OCI-LY1 (cell line): Measurements from ENCODE around the gene HAUS2.

Source experiments
- H2AFZ ChIP-seq: fragments of 200-600 bp; sonication (generic), shearing (Covaris generic); 2 replicates; pipeline ENCODE4 v1.6.0; 2014; ENCODE audit warnings: antibody characterized with exemption, mild to moderate bottlenecking, low read length
- H3F3A ChIP-seq: fragments of 200-600 bp; sonication (generic), shearing (Covaris generic); 2 replicates; pipeline ENCODE4 v1.6.0; 2014; ENCODE audit warnings: mild to moderate bottlenecking, antibody characterized with exemption, low read length, moderate library complexity; ENCODE audit not compliant: insufficient read depth
- H3K27ac ChIP-seq: fragments of 200-600 bp; sonication (generic); 2 replicates; pipeline ENCODE4 v1.5.1; 2014; ENCODE audit warnings: low read length, mixed run types, mild to moderate bottlenecking, low read depth; ENCODE audit not compliant: poor library complexity, severe bottlenecking
- H3K27me3 ChIP-seq: fragments of 200-600 bp; sonication (generic); 2 replicates; pipeline ENCODE4 v1.6.0; 2014; ENCODE audit warnings: antibody characterized with exemption, mild to moderate bottlenecking, low read length, moderate library complexity; ENCODE audit not compliant: insufficient read depth
- H3K36me3 ChIP-seq: fragments of 200-600 bp; sonication (generic); 2 replicates; pipeline ENCODE4 v1.6.1; 2014; ENCODE audit warnings: mild to moderate bottlenecking, antibody characterized with exemption, low read length, moderate library complexity, mixed read lengths; ENCODE audit not compliant: insufficient read depth
- H3K4me1 ChIP-seq: fragments of 200-600 bp; sonication (generic); 2 replicates; pipeline ENCODE4 v1.5.1; 2014; ENCODE audit warnings: mild to moderate bottlenecking, low read length, moderate library complexity; ENCODE audit not compliant: insufficient read depth, severe bottlenecking
- H3K4me2 ChIP-seq: fragments of 200-600 bp; sonication (generic), shearing (Covaris generic); 2 replicates; pipeline ENCODE4 v1.6.1; 2014; ENCODE audit warnings: low read length
- H3K4me3 ChIP-seq: fragments of 200-600 bp; sonication (generic); 2 replicates; pipeline ENCODE4 v1.5.1; 2014; ENCODE audit warnings: low read length, low read depth, mild to moderate bottlenecking, mixed read lengths; ENCODE audit not compliant: poor library complexity, severe bottlenecking
- H3K79me2 ChIP-seq: fragments of 200-600 bp; shearing (Covaris generic); 2 replicates; pipeline ENCODE4 v1.6.1; 2016; ENCODE audit warnings: mixed run types, low read length, mixed read lengths; ENCODE audit not compliant: insufficient read depth
- H3K9ac ChIP-seq: fragments of 200-600 bp; sonication (generic), shearing (Covaris generic); 2 replicates; pipeline ENCODE4 v1.6.1; 2014; ENCODE audit warnings: mild to moderate bottlenecking, low read length, mixed read lengths
- H3K9me2 ChIP-seq: fragments of 200-600 bp; sonication (generic), shearing (Covaris generic); 2 replicates; pipeline ENCODE4 v1.6.1; 2014; ENCODE audit warnings: low read depth, mild to moderate bottlenecking, low read length, mixed read lengths
- H3K9me3 ChIP-seq: fragments of 200-600 bp; shearing (Covaris generic); 2 replicates; pipeline ENCODE4 v1.6.1; 2014; ENCODE audit warnings: low read length, mixed read lengths
- H4K20me1 ChIP-seq: fragments of 200-600 bp; sonication (generic), shearing (Covaris generic); 2 replicates; pipeline ENCODE4 v1.6.0; 2016; ENCODE audit warnings: mild to moderate bottlenecking, low read length; ENCODE audit not compliant: insufficient read depth
- EZH2 ChIP-seq: fragments of 200-600 bp; sonication (generic), shearing (Covaris generic); IDR thresholded peaks from 2 replicates; pipeline ENCODE4 v1.8.0; 2017; ENCODE audit warnings: borderline replicate concordance, mixed run types, mild to moderate bottlenecking, antibody characterized with exemption, low read length, moderate library complexity, mixed read lengths
- TF ChIP-seq, protein P1 (sequence below): fragments of 200-600 bp; sonication (generic), shearing (Covaris generic); IDR thresholded peaks from 2 replicates; pipeline ENCODE4 v1.5.1; 2017; ENCODE audit warnings: mild to moderate bottlenecking, antibody characterized with exemption, low read length, moderate library complexity, mixed read lengths

HAUS2 gene

DNA sequence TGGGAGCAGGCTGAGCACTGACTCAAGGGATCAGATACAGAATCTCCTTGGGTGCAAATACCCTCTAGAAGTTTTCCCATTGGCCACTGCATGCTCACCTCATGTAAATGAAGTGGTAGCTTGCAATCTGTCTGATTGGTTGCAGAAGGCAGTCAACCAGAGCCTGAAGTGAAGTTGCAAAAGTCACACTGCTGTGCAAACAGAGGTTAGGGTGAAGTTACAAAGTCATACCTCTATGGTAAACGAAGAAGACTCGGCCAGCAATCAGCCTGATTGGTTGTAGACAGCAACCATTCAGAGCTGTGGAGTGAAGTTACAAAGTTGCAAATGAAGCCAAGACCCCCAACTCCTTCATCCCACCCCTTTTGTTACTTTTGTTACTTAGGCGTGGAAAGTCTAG lies 53.9 kb downstream of the HAUS2 start:
- no peaks in the 10 kb centered on the region for H3K27me3 ChIP-seq
- no peaks in the 10 kb centered on the region for H3K79me2 ChIP-seq
- no peak overlapping the region for H3K4me2 ChIP-seq
- no peak overlapping the region for H2AFZ ChIP-seq
- H3K4me3 ChIP-seq = no peak overlapping the region
- peaks cover 26% of the 10 kb centered on the region for H3K36me3 ChIP-seq
- no peak for TF ChIP-seq EZH2
- TF ChIP-seq, protein P1, sequence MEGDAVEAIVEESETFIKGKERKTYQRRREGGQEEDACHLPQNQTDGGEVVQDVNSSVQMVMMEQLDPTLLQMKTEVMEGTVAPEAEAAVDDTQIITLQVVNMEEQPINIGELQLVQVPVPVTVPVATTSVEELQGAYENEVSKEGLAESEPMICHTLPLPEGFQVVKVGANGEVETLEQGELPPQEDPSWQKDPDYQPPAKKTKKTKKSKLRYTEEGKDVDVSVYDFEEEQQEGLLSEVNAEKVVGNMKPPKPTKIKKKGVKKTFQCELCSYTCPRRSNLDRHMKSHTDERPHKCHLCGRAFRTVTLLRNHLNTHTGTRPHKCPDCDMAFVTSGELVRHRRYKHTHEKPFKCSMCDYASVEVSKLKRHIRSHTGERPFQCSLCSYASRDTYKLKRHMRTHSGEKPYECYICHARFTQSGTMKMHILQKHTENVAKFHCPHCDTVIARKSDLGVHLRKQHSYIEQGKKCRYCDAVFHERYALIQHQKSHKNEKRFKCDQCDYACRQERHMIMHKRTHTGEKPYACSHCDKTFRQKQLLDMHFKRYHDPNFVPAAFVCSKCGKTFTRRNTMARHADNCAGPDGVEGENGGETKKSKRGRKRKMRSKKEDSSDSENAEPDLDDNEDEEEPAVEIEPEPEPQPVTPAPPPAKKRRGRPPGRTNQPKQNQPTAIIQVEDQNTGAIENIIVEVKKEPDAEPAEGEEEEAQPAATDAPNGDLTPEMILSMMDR = no peak
- no peak overlapping the region for H3K9ac ChIP-seq
- peak overlapping the region; percentile 98 for H3K27ac ChIP-seq
- 0 out of 2 replicates have a peak, but pooled peaks cover 6% of the 10 kb centered on the region for H3K9me3 ChIP-seq
- peaks cover 58% of the 10 kb centered on the region for H3K4me1 ChIP-seq
- H4K20me1 ChIP-seq = no peaks in the 10 kb centered on the region
- H3K9me2 ChIP-seq = no peaks in the 10 kb centered on the region
- peaks cover 7% of the 10 kb centered on the region; the same call in 1 of the 2 replicates for H3F3A ChIP-seq

DNA sequence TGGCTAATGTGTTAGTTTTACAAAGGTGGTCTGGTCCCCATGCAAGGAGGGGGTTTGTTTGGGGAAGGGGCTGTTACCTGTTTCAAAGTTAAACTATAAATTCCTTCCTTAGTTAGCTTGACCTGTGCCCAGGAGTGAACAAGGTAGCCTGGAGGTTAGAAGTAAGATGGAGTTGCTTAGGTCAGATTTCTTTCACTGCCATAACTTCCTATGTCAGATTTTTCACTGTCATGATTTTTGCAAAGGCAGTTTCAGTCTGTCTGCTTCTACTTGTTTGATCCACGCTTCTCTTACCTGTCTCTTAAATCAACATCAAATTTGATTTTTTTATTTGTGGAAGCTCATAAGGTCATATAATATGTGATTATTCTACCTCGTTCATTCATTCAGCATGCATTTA lies 55.3 kb downstream of the HAUS2 start:
- Histone ChIP-seq H3K9me3 (0 out of 2 replicates have a peak, but pooled peaks cover 6% of the 10 kb centered on the region), H3K4me2 (peak overlapping the region; percentile 10; the same call in 1 of the 2 replicates), H3F3A (peaks cover 7% of the 10 kb centered on the region; the same call in 1 of the 2 replicates), H3K27ac (peak overlapping the region; percentile 98), H3K9me2 (no peaks in the 10 kb centered on the region), H3K36me3 (peaks cover 26% of the 10 kb centered on the region), H4K20me1 (no peaks in the 10 kb centered on the region), H3K79me2 (no peaks in the 10 kb centered on the region), H3K4me3 (no peak overlapping the region), H2AFZ (no peak overlapping the region), H3K9ac (peak overlapping the region; percentile 39), H3K4me1 (peaks cover 73% of the 10 kb centered on the region), H3K27me3 (no peaks in the 10 kb centered on the region)
- TF ChIP-seq EZH2 = no peak
- TF ChIP-seq, protein P1 = no peak

DNA sequence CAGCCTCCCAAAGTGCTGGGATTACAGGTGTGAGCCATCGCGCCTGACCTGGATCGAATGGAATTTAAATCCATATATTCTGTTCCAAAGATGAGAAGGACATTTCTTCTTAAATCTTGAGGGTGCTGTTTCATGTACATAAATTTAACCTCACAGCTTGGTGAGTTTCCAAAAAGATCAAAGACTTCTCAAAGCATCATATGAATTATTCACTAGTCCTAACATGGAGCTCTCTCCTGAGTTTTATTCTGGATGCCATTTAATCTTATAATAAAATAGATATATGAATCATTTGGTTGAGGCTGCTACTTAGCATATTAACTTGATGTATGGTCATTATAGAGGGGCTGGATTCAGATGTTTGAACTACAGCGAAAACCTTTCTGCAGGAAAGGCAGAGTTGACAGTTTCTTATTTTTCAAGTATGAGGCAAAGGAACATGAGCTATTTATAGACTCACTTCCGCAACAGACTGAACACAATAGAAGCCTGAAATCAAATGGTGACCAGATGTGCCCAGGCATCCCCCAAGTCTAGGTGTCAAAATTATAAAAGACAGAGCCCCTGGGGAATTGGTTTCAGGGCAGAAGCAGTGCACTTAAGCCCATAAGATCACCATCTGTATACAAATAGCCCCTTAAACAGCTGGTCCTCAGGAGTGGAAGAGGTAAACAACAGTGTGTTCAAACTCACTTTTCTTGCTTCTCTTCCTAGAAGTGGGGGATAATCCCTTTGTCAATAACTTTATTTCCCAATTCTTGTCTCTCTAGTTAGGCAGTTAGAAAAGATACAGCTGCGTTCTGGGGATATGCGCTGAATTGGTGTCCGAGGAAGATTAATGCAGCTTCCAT lies 56.5 kb downstream of the HAUS2 start:
- H3K4me2 ChIP-seq = peak overlapping the region; percentile 58
- H3K79me2 ChIP-seq = no peaks in the 10 kb centered on the region
- H3K9me3 ChIP-seq = 0 out of 2 replicates have a peak, but pooled peaks cover 3% of the 10 kb centered on the region
- H3K9me2 ChIP-seq = no peaks in the 10 kb centered on the region
- peaks cover 77% of the 10 kb centered on the region for H3K4me1 ChIP-seq
- peak overlapping the region; percentile 50 for H3K9ac ChIP-seq
- peaks cover 15% of the 10 kb centered on the region for H3K36me3 ChIP-seq
- H3K27ac ChIP-seq = peak overlapping the region; percentile 98
- no peak overlapping the region for H2AFZ ChIP-seq
- TF ChIP-seq, protein P1 = no peak
- TF ChIP-seq EZH2 = no peak
- H3F3A ChIP-seq = peaks cover 7% of the 10 kb centered on the region; the same call in 1 of the 2 replicates
- H3K27me3 ChIP-seq = no peaks in the 10 kb centered on the region
- no peaks in the 10 kb centered on the region for H4K20me1 ChIP-seq
- H3K4me3 ChIP-seq = peak overlapping the region; percentile 12
